B cell (primary cell): ENCODE data around the gene CILP2.

Experiments
- CTCF ChIP-seq: fragments of 200-600 bp; IDR thresholded peaks from one replicate; pipeline ENCODE4 v1.8.0; 2022; ENCODE audit warnings: antibody characterized with exemption, mild to moderate bottlenecking
- EZH2 ChIP-seq: IDR thresholded peaks from 2 replicates; pipeline ENCODE4 v1.6.1; 2012; ENCODE audit warnings: borderline replicate concordance, low read depth, mild to moderate bottlenecking, moderate library complexity, low read length; ENCODE audit not compliant: insufficient read depth, poor library complexity, severe bottlenecking

DNA sequence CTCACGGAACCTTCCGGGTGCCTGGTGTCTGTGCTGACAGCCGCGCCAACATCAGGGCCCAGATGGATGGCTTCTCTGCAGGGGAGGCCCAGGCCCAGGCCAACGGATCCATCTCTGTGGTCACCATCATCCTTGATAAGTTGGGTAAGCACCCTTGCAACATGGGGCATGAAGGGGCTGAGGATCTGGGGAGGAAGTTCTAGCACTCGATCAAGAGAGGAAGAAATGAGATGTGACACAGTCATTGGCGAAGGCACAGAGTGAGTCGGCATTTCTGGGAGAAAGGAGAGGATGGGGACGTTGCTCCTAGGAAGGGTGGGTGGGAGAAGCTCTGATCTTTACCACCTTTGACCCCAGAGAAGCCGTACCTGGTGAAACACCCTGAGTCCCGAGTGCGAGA, 4.4 kb downstream of the CILP2 start:
- TF ChIP-seq EZH2 = no peak
- TF ChIP-seq CTCF = no peak
